Measurements from ENCODE around the gene DNLZ.

GRCh38 chr9:136333486-136333885 lies 30.1 kb downstream of the DNLZ start:
- no peak for TF ChIP-seq MAZ (IDR thresholded peaks at IDR 0.05; ENCODE audit: borderline replicate concordance, low read depth, low read length)
- TF ChIP-seq, protein P1, sequence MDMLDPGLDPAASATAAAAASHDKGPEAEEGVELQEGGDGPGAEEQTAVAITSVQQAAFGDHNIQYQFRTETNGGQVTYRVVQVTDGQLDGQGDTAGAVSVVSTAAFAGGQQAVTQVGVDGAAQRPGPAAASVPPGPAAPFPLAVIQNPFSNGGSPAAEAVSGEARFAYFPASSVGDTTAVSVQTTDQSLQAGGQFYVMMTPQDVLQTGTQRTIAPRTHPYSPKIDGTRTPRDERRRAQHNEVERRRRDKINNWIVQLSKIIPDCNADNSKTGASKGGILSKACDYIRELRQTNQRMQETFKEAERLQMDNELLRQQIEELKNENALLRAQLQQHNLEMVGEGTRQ (IDR thresholded peaks at IDR 0.05; ENCODE audit: low read depth, low read length), result no peak
- TF ChIP-seq CTCF (conservative IDR thresholded peaks at IDR 0.05; ENCODE audit: low read depth, low read length), result no peak
- TF ChIP-seq SMC3 (IDR thresholded peaks at IDR 0.05; ENCODE audit: low read depth, low read length), result no peak
- TF ChIP-seq FOS (IDR thresholded peaks at IDR 0.05; ENCODE audit: low read depth, low read length), result no peak
- no peak for TF ChIP-seq RAD21 (IDR thresholded peaks at IDR 0.05; ENCODE audit: low read length)
- no peak for TF ChIP-seq MAFK (IDR thresholded peaks at IDR 0.05; ENCODE audit: low read depth, low read length)
- TF ChIP-seq CHD1 (IDR thresholded peaks at IDR 0.05; ENCODE audit: low read depth, low read length), result no peak
- TF ChIP-seq CEBPB (IDR thresholded peaks at IDR 0.05; ENCODE audit: low read depth, low read length), result no peak
- TF ChIP-seq RFX5 (IDR thresholded peaks at IDR 0.05; ENCODE audit: low read depth, low read length), result no peak
- TF ChIP-seq POLR2A (IDR thresholded peaks at IDR 0.05; ENCODE audit: low read depth, low read length), result no peak
- no peak for TF ChIP-seq NFE2L2 (IDR thresholded peaks at IDR 0.05; ENCODE audit: low read depth, low read length)
- no peak for TF ChIP-seq ELK1 (IDR thresholded peaks at IDR 0.05; ENCODE audit: borderline replicate concordance, low read depth, low read length)
